Epithelial cell of esophagus (primary cell): ENCODE measurements around the gene MYH11.

Experiments
- DNase-seq: peaks from one replicate; pipeline ENCODE4 v3.0.0; 2010; ENCODE audit warnings: low read depth
- H3K4me3 ChIP-seq: 2 replicates; pipeline ENCODE4 v1.5.1; 2011; ENCODE audit warnings: mild to moderate bottlenecking, low read length, control low read depth
- TF ChIP-seq, protein P1 (sequence below): IDR thresholded peaks from 2 replicates; pipeline ENCODE4 v1.5.1; 2011; ENCODE audit warnings: low read depth, mild to moderate bottlenecking, low read length, control low read depth, inconsistent platforms; ENCODE audit not compliant: insufficient read depth; ENCODE audit errors: missing control alignments

MYH11 gene

DNA sequence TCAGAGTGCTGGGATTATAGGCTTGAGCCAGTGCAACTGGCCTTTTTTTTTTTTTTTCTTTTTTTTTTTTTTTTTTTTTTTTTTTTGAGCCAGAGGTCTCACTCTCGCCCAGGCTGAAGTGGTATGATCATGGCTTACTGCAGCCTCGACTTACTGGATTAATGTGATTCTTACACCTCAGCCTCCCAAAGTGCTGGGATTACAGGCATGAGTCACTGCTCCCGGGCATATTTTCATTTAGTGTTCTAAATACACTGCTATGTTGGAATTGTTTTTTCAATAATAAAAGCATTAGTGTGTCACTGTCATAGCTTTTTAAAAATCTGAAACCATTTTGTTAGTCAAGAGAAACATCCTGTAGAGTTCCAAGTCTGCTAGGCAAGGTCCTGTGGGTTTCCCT, 166.5 kb downstream of the MYH11 start:
- no peak overlapping the region for H3K4me3 ChIP-seq
- DNase-seq, result no peak
- TF ChIP-seq, protein P1, sequence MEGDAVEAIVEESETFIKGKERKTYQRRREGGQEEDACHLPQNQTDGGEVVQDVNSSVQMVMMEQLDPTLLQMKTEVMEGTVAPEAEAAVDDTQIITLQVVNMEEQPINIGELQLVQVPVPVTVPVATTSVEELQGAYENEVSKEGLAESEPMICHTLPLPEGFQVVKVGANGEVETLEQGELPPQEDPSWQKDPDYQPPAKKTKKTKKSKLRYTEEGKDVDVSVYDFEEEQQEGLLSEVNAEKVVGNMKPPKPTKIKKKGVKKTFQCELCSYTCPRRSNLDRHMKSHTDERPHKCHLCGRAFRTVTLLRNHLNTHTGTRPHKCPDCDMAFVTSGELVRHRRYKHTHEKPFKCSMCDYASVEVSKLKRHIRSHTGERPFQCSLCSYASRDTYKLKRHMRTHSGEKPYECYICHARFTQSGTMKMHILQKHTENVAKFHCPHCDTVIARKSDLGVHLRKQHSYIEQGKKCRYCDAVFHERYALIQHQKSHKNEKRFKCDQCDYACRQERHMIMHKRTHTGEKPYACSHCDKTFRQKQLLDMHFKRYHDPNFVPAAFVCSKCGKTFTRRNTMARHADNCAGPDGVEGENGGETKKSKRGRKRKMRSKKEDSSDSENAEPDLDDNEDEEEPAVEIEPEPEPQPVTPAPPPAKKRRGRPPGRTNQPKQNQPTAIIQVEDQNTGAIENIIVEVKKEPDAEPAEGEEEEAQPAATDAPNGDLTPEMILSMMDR, result no peak

DNA sequence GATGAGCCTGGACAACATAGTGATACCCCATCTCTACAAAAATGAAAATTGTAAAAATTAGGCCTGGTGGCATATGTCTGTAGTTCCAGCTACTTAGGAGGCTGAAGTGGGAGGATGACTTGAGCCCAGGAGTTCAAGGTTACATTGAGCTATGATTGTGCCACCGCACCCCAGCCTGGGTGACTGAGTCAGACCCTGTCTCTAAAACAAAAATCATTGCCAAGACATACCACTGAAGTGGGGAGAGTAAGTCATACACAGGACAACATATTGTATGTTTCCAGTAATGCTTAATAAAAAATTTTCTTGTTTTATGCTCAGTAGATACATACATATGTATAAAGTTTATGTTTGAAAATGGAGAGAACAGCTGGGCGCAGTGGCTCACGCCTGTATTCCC, 167.5 kb downstream of the MYH11 start:
- no peak overlapping the region for H3K4me3 ChIP-seq
- TF ChIP-seq, protein P1, result no peak
- DNase-seq, result no peak

DNA sequence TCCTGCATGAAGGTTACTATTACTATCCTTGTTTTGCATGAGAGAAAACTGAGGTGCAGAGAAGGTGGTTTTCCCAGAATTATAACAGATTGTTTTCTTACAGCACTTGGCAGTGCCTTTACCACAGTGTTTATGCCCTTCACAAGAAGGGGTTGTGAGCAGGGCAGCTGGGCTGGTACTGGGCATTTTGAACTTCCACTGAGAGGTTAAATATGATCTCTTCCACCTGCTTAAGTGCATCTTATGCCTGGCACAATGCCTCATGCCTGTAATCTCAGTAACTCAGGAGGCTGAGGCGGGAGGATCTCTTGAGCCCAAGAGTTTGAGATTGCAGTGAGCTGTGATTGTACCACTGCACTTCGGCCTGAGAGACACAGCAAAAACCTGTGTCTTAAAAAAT, 170.5 kb downstream of the MYH11 start:
- no peak overlapping the region for H3K4me3 ChIP-seq
- no peak for DNase-seq
- TF ChIP-seq, protein P1, result no peak

DNA sequence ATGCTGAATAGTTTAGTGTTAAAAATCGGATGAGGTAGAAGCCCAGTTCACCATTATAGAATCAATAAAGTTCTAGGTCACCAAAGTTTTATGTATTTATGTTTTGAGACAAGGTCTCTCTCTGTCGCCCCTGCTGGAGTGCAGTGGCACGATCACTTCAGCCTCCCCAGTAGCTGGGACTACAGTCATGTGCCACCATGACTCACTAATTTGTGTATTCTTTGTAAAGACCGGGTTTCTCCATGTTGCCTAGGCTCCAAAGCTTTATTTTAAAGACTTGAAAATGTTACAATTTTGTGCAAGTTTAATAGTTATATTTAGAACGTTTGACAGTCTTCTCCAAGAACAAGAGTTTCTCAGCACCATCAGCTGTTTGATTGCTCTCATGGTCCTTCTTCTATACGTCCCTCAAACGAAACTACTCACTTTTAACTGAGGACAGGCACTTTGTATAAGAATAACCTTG, 174.7 kb downstream of the MYH11 start:
- H3K4me3 ChIP-seq, result no peak overlapping the region
- DNase-seq, result peak; percentile 84
- TF ChIP-seq, protein P1, result peak; percentile 67

DNA sequence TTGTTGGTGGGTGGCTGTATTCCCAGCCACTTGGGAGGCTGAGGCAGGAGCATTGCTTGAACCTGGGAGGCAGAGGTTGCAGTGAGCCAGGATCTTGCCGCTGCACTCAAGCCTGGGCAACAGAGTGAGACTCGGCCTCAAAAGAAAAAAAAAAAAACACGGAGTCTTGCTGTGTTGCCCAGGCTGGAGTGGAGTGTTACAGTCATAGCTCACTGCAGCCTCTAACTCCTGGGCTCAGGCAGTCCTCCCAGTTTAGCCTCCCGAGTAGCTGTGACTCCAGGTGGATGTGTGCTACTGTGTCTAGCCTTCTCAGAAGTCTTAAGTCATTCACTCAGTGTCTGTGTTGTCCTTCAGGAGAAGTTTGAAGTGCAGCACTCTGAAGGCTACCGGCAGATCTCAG, 179.4 kb downstream of the MYH11 start:
- TF ChIP-seq, protein P1, result no peak
- no peak overlapping the region for H3K4me3 ChIP-seq
- DNase-seq, result no peak

DNA sequence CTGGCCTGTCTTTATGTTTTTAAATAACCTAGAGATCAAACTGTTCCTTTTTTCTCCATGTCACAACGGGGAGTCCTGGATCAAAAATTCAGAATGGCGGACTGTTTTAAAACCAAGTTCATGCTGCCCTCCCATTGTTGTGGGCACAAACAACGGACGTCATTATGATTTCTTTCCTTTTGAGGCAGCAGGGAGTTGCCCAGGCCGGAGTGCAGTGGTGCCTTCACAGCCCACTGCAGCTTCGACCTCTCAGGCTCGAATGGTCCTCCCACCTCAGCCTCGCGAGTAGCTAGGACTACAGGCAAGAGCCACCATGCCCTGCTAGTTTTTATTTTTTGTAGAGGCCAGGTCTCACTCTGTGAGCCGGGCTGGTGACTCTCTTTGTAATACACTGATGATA, 180.3 kb downstream of the MYH11 start:
- TF ChIP-seq, protein P1, result no peak

DNA sequence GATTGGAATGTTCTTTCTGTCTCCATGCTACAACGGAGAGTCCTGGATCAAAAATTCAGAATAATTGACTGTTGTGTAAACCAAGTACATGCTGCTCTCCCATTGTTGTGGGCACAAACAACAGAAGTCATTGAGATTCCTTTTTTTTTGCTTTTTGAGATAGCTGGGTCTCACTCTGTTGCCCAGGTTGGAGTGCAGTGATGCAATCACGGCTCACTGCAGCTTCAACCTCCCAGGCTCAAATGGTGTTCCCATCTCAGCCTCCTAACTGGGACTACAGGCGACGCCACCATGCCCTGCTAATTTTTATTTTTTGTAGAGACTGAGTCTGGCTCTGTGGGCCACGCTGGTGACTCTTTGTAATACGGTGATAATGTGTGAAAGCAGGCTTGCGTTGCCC, 182.3 kb downstream of the MYH11 start:
- DNase-seq, result no peak
- H3K4me3 ChIP-seq, result no peak overlapping the region
- TF ChIP-seq, protein P1, result no peak

More for the DNA sequence above, 180.3 kb downstream of the MYH11 start:
- H3K4me3 ChIP-seq, result no peak overlapping the region
- DNase-seq, result no peak
